GM12875 (cell line): Measurements from ENCODE around the gene IL1RAPL1.

Experiments used
- H3K4me3 ChIP-seq: one replicate; pipeline ENCODE4 v1.5.1; 2011; ENCODE audit warnings: low read depth, low read length, control low read depth
- TF ChIP-seq, protein P1 (sequence below): IDR thresholded peaks from 2 replicates; pipeline ENCODE4 v1.5.1; 2011; ENCODE audit warnings: low read depth, mild to moderate bottlenecking, control low read depth, inconsistent platforms, low read length, moderate library complexity, borderline replicate concordance; ENCODE audit not compliant: insufficient read depth

IL1RAPL1 gene

DNA sequence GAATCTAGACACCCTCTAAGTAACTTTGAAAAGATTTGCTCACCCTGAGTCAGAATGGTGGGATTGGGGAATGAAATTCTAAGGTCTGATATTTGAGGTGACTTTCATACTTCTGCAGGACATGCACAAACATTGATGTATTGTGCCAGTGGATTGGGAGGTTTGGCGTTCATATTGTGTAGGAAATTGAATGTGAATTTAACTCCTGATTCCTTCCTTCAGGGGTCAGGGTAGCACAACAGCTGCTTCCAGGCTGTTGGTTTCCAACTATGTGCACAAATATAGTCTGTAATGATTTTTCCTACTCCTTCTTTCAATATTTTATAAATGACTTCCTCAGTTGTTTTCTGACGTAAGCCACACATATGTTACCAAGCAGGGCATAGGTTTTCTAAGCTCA lies 3.1 kb downstream of the IL1RAPL1 start:
- TF ChIP-seq, protein P1, sequence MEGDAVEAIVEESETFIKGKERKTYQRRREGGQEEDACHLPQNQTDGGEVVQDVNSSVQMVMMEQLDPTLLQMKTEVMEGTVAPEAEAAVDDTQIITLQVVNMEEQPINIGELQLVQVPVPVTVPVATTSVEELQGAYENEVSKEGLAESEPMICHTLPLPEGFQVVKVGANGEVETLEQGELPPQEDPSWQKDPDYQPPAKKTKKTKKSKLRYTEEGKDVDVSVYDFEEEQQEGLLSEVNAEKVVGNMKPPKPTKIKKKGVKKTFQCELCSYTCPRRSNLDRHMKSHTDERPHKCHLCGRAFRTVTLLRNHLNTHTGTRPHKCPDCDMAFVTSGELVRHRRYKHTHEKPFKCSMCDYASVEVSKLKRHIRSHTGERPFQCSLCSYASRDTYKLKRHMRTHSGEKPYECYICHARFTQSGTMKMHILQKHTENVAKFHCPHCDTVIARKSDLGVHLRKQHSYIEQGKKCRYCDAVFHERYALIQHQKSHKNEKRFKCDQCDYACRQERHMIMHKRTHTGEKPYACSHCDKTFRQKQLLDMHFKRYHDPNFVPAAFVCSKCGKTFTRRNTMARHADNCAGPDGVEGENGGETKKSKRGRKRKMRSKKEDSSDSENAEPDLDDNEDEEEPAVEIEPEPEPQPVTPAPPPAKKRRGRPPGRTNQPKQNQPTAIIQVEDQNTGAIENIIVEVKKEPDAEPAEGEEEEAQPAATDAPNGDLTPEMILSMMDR: no peak
- H3K4me3 ChIP-seq: no peak overlapping the region

DNA sequence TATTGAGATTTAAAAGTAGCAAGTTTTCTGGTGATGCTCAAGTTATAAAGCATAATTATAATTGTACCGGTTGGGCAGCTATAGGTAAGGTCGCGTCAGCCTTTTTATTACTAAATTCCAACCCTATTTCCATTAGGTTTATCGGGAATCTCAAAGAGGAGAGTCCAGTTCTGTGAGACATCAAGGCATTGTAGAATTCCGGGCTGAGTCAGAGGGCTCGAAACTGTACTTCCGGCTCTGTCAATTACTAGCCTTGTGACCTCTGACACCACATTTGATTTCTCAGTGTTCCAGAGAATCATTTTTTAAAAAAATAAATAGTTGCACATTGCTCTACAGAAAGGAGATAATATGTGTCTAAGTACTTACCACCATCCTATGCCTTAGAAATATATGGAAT lies 4.3 kb downstream of the IL1RAPL1 start:
- TF ChIP-seq, protein P1: no peak
- H3K4me3 ChIP-seq: no peak overlapping the region

DNA sequence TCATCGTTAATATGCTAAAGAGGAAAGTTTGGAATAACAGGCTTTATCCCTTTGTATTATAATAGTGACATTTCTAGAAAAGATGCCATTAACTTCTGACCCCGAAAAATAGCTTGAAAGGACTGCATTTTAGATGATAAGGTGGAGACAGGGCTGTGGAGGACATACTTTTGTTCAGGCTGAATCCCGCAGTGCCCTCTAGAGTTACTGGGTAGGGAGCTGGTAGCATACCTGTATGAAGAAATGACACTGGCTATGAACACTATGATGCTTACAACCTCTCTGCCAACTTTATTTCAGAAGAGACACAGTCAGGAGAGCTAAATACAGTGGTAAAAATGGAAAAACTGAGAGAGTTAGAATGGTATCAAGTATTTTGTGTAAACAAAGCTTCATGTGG lies 8.1 kb downstream of the IL1RAPL1 start:
- no peak overlapping the region for H3K4me3 ChIP-seq
- TF ChIP-seq, protein P1: no peak

DNA sequence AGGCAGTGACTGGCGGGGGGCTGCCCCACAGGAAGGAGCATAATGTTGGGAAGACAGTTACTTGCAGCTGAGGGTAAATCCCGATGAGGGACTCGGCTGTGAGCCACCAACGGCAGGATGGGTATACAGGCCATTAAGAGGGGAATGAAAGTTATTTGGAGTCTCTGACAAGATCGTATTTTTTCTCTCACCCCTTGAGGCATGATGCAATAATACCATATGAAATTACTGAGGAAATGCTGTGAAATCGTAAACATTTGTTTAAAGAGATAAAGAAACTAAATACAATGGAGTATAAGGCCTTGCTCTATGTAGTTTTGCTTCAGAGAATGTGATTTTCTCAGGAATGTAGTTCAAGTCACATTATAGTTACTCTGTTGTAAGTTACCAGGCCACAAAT lies 12.7 kb downstream of the IL1RAPL1 start:
- TF ChIP-seq, protein P1: no peak
- H3K4me3 ChIP-seq: no peak overlapping the region

DNA sequence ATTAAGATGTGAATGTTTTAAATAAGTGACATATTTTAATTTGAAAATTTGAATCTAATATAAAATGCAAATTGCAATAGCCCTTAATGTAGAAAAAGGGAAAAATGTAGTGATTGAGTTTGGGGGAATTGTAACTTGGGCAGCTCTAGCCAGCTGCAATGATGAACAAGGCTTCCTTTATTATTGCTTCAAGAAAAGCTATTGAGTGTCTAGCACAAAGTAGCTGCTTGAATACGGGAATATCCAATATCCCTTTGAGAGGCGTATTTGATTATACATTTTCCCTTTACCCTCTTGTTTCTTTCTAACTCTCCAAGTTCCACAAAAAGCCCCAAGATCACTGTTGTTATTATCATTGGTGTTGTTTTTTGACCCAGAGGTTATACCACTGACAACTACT lies 21.8 kb downstream of the IL1RAPL1 start:
- no peak overlapping the region for H3K4me3 ChIP-seq
- TF ChIP-seq, protein P1: no peak

DNA sequence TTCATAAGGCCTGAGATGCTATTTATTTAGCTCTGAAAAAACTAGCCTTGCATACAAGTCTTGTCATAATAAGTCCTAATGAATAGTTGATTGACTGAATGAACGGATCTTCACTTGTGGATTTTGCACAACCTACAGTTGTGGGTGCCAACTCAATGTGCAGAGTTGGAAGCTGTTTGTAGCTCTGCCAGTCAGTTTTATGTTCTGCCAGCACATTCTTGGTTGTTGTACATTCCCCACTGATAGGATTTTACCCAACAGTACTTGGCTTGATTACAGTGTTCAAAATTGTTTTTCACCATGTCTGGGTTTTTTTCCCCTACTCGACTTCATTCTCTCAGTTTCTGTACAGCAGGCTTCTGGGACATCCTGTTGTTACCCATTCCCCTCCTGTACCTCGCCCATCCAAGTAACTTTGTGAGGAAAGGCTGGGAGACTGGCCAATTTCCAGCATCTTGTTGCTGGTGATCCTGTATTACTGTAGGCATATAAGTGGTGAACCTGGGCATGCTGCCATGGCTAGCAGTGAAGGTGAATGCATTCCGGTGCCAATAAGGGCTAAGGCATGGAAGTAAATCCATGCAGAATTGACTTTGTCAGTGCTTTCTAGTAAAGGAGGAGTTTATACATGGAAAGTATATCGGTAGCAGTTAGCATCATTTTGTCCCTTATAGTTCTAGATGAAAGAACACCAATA lies 22.8 kb downstream of the IL1RAPL1 start:
- no peak overlapping the region for H3K4me3 ChIP-seq
- TF ChIP-seq, protein P1: no peak

DNA sequence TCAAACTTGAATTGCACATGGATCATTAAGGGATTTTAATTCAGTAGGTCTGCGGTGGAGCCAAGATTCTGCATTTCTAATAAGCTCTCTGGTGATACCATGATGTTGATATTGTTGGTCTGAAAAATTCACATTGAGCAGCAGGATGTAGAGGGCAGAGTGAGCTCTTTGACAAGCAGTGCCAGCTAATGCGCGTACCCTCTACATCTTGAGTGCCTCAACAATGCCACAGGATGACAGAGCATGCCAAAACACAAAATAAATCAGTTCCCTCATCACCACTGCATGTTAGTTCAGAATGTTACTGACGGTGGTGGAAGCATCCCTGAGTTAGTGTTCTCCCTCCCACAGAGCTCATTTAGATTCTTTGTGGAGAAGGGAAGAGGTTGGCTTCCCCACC lies 23.5 kb downstream of the IL1RAPL1 start:
- TF ChIP-seq, protein P1: no peak

More for the DNA sequence above, 23.5 kb downstream of the IL1RAPL1 start:
- H3K4me3 ChIP-seq: no peak overlapping the region
